Left renal cortex interstitium (tissue), 4 donors: ENCODE data around the gene GRK4. TPM values are rescaled to one million over a fixed set of nuclear protein-coding genes. Genes with fewer than 3 reads are reported as not detected.

Experiments
- DNase-seq, 4 donors: peaks; one replicate each; pipeline ENCODE4 v3.0.0-alpha.2; 2013; ENCODE audit warnings: low read depth in 4 of 4, low spot score in 2 of 4, missing footprints in 1 of 4
- polyA plus RNA-seq, 4 donors: library from polyadenylated mRNA; unstranded; fragments of 120-200 nt; gene quantifications; one replicate each; pipeline ENCODE4 v1.2.1, GENCODE V29; 2013; ENCODE audit not compliant: insufficient read length in 4 of 4

The GRK4 gene
- polyA plus RNA-seq, 4 donors = 7.6 to 12.1 (median 8.9) TPM

- DNase-seq = no peak
Measured at GRCh38 chr4:3087115-3087797, 123.9 kb downstream of the GRK4 start.

Other genes with a start within 250 kb of the GRK4 start
- 10 to 100 TPM; 15.5 to 24.2 (median 22.2) TPM for gene TNIP2, start 207.2 kb upstream of the GRK4 start, polyA plus RNA-seq
- 10 to 100 TPM; 20.8 to 58.7 (median 41.4) TPM for gene SH3BP2, start 170.5 kb upstream of the GRK4 start, polyA plus RNA-seq
- gene ADD1, start 119.7 kb upstream of the GRK4 start, polyA plus RNA-seq = 100 to 1,000 TPM; 233 to 278 (median 262) TPM
- 10 to 100 TPM; 28.6 to 31.9 (median 29.3) TPM for gene NOP14, start 165 bp upstream of the GRK4 start, polyA plus RNA-seq
- gene HTT-AS, start 111.0 kb downstream of the GRK4 start, polyA plus RNA-seq = not detected
- 10 to 100 TPM; 28.6 to 41.3 (median 33.3) TPM for gene HTT, start 111.1 kb downstream of the GRK4 start, polyA plus RNA-seq